GM23338 (cell line): ENCODE measurements around the gene EVX2. TPM values are rescaled to one million over a fixed set of nuclear protein-coding genes. Genes with fewer than 3 reads are reported as not detected.

Experiments used
- ATAC-seq: fragments of 200-7000 bp; cut with Tn5 transposase; 3 replicates; pipeline ENCODE4 v1.9.1; 2020
- DNase-seq: peaks from one replicate; pipeline ENCODE4 v3.0.0-alpha.2; 2015; ENCODE audit warnings: low spot score
- H2AFZ ChIP-seq: fragments of 200-600 bp; sonication (generic); 2 replicates; pipeline ENCODE4 v1.8.0; 2016; ENCODE audit warnings: antibody characterized with exemption, mild to moderate bottlenecking, moderate library complexity
- H3F3A ChIP-seq: fragments of 200-600 bp; sonication (generic); replicated peaks from 2 replicates; pipeline ENCODE4 v1.8.0; 2017; ENCODE audit warnings: antibody characterized with exemption, mixed run types, low read depth
- H3K27ac ChIP-seq: fragments of 200-600 bp; sonication (generic); 2 replicates; pipeline ENCODE4 v1.6.1; 2016; ENCODE audit warnings: low read depth
- H3K27me3 ChIP-seq: fragments of 200-600 bp; sonication (generic); 2 replicates; pipeline ENCODE4 v1.8.0; 2016; ENCODE audit warnings: mild to moderate bottlenecking, mixed run types, moderate library complexity; ENCODE audit not compliant: insufficient read depth
- H3K36me3 ChIP-seq: fragments of 200-600 bp; sonication (generic); 2 replicates; pipeline ENCODE4 v1.8.0; 2016; ENCODE audit warnings: mild to moderate bottlenecking; ENCODE audit not compliant: insufficient read depth
- H3K4me1 ChIP-seq: fragments of 200-600 bp; sonication (generic); 2 replicates; pipeline ENCODE4 v1.8.0; 2016; ENCODE audit warnings: mild to moderate bottlenecking, moderate library complexity; ENCODE audit not compliant: insufficient read depth
- H3K4me2 ChIP-seq: fragments of 200-600 bp; sonication (generic); 2 replicates; pipeline ENCODE4 v1.7.1; 2017; ENCODE audit warnings: mixed run types
- H3K4me3 ChIP-seq: fragments of 200-600 bp; sonication (generic); 2 replicates; pipeline ENCODE4 v1.6.1; 2016; ENCODE audit warnings: mixed run types
- H3K79me2 ChIP-seq: fragments of 200-600 bp; sonication (generic); replicated peaks from 2 replicates; pipeline ENCODE4 v1.8.0; 2017; ENCODE audit warnings: mild to moderate bottlenecking; ENCODE audit not compliant: insufficient read depth
- H3K9me2 ChIP-seq: fragments of 200-600 bp; sonication (generic); 2 replicates; pipeline ENCODE4 v1.8.0; 2017; ENCODE audit not compliant: insufficient read depth
- H4K20me1 ChIP-seq: fragments of 200-600 bp; sonication (generic); replicated peaks from 2 replicates; pipeline ENCODE4 v1.8.0; 2017; ENCODE audit warnings: mild to moderate bottlenecking; ENCODE audit not compliant: insufficient read depth
- H3K27ac Mint-ChIP-seq: 2 replicates; pipeline ENCODE4 v1.8.0; 2020; ENCODE audit warnings: inconsistent platforms, mild to moderate bottlenecking, moderate library complexity, mixed read lengths
- H3K27me3 Mint-ChIP-seq: 3 replicates; pipeline ENCODE4 v1.8.0; 2022; ENCODE audit warnings: low read depth, mild to moderate bottlenecking, moderate library complexity, mixed read lengths, inconsistent platforms; ENCODE audit not compliant: insufficient read depth, poor library complexity
- H3K36me3 Mint-ChIP-seq: 3 replicates; pipeline ENCODE4 v1.8.0; 2021; ENCODE audit warnings: low read depth, mild to moderate bottlenecking, inconsistent platforms, moderate library complexity, mixed read lengths
- H3K4me1 Mint-ChIP-seq: 3 replicates; pipeline ENCODE4 v1.8.0; 2020; ENCODE audit warnings: mild to moderate bottlenecking, inconsistent platforms, mixed read lengths
- H3K4me3 Mint-ChIP-seq: 3 replicates; pipeline ENCODE4 v1.8.0; 2021; ENCODE audit warnings: moderate library complexity, mild to moderate bottlenecking, inconsistent platforms, mixed read lengths
- H3K9me3 Mint-ChIP-seq: 3 replicates; pipeline ENCODE4 v1.8.0; 2020; ENCODE audit warnings: moderate library complexity, mild to moderate bottlenecking, inconsistent platforms, mixed read lengths
- ETS1 ChIP-seq: IDR thresholded peaks from 2 replicates; pipeline ENCODE4 v1.6.1; 2016; ENCODE audit warnings: antibody characterized with exemption
- EZH2 ChIP-seq: fragments of 200-600 bp; sonication (generic); IDR thresholded peaks from one replicate; pipeline ENCODE4 v1.8.0; 2017; ENCODE audit warnings: antibody characterized with exemption, mild to moderate bottlenecking, low read depth; ENCODE audit not compliant: unreplicated experiment
- EZH2phosphoT487 ChIP-seq: fragments of 200-600 bp; sonication (generic); IDR thresholded peaks from one replicate; pipeline ENCODE4 v1.8.1; 2018; ENCODE audit warnings: antibody characterized with exemption; ENCODE audit not compliant: unreplicated experiment
- STAT1 ChIP-seq: IDR thresholded peaks from one replicate; pipeline ENCODE4 v1.6.1; 2016; ENCODE audit warnings: antibody characterized with exemption; ENCODE audit not compliant: unreplicated experiment
- polyA plus RNA-seq: library from polyadenylated mRNA; unstranded; fragments of >200 nt; fragmentation: Nextera tagmentation; extraction: Ambion mirVana; gene quantifications from 2 replicates; pipeline ENCODE4 v1.2.1, GENCODE V29; 2016
- total RNA-seq: library from RNA; depleted of rRNA; stranded (reverse); fragments of >200 nt; shearing (Covaris generic); gene quantifications from 2 replicates; pipeline ENCODE4 v1.2.3, GENCODE V29; 2014

Gene EVX2
- total and polyA plus RNA-seq, 2 experiments from 2014 or later, result 0.03 TPM; not detected in 1

DNA sequence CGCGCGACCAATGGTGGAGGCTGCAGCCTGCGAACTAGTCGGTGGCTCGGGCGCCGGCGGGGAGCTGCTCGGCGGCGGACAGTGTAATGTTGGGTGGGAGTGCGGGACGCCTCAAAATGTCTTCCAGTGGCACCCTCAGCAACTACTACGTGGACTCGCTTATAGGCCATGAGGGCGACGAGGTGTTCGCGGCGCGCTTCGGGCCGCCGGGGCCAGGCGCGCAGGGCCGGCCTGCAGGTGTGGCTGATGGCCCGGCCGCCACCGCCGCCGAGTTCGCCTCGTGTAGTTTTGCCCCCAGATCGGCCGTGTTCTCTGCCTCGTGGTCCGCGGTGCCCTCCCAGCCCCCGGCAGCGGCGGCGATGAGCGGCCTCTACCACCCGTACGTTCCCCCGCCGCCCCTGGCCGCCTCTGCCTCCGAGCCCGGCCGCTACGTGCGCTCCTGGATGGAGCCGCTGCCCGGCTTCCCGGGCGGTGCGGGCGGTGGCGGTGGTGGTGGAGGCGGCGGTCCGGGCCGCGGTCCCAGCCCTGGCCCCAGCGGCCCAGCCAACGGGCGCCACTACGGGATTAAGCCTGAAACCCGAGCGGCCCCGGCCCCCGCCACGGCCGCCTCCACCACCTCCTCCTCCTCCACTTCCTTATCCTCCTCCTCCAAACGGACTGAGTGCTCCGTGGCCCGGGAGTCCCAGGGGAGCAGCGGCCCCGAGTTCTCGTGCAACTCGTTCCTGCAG, 39.1 kb upstream of the EVX2 start, which contains the start of gene HOXD9:
HOXD9 (plus strand) TSS at position 37 of the 728 bp plus-strand sequence; CDS start at position 87, 50 bp downstream.
- Histone ChIP-seq H3K27me3 (peaks cover 100% of the 10 kb centered on the region), H3K4me3 (peak within 1 kb of the TSS; percentile 53), H3K36me3 (no peaks in the 10 kb centered on the region), H3F3A (peaks cover 40% of the 10 kb centered on the region; the same call in 1 of the 2 replicates), H4K20me1 (peaks cover 31% of the 10 kb centered on the region), H3K4me1 (peaks cover 13% of the 10 kb centered on the region), H3K9me2 (no peaks in the 10 kb centered on the region), H3K27ac (no peak within 1 kb of the TSS), H2AFZ (peak within 1 kb of the TSS; percentile 66; the same call in 1 of the 2 replicates), H3K79me2 (no peaks in the 10 kb centered on the region), H3K4me2 (peak within 1 kb of the TSS; percentile 76)
- Mint-ChIP-seq H3K9me3 (peaks cover 12% of the 10 kb centered on the region; the same call in 2 of the 3 replicates), H3K4me1 (peaks cover 14% of the 10 kb centered on the region), H3K27ac (no peak within 1 kb of the TSS), H3K36me3 (peaks cover 3% of the 10 kb centered on the region; the same call in 1 of the 3 replicates), H3K27me3 (peaks cover 99% of the 10 kb centered on the region), H3K4me3 (peak within 1 kb of the TSS; percentile 64)
- ATAC-seq (peak; percentile 51), DNase-seq (no peak)
- TF ChIP-seq ETS1 (no peak), EZH2 (peak; percentile 93), EZH2phosphoT487 (peak; percentile 88)

- H3K79me2 ChIP-seq, result no peaks in the 10 kb centered on the region
These were observed 38.4 kb upstream of the EVX2 start for GRCh38 chr2:176122052-176122682.

More at GRCh38 chr2:176122052-176122682, 38.4 kb upstream of the EVX2 start:
- Histone ChIP-seq H3K9me2 (no peaks in the 10 kb centered on the region), H3K4me1 (peaks cover 13% of the 10 kb centered on the region), H3K4me3 (peak overlapping the region; percentile 53), H3K4me2 (peak overlapping the region; percentile 76), H3K27ac (no peak overlapping the region), H4K20me1 (peaks cover 31% of the 10 kb centered on the region), H3K27me3 (peaks cover 100% of the 10 kb centered on the region), H3K36me3 (no peaks in the 10 kb centered on the region), H2AFZ (peak overlapping the region; percentile 66; the same call in 1 of the 2 replicates), H3F3A (peaks cover 38% of the 10 kb centered on the region; the same call in 1 of the 2 replicates)
- H3K4me3 Mint-ChIP-seq, result peak overlapping the region; percentile 64
- H3K27me3 Mint-ChIP-seq, result peaks cover 99% of the 10 kb centered on the region
- peak; percentile 50 for TF ChIP-seq EZH2
- TF ChIP-seq STAT1, result no peak
- TF ChIP-seq EZH2phosphoT487, result peak; percentile 12
- H3K4me1 Mint-ChIP-seq, result peaks cover 12% of the 10 kb centered on the region
- ATAC-seq (peak; percentile 29), DNase-seq (no peak)
- H3K9me3 Mint-ChIP-seq, result peaks cover 16% of the 10 kb centered on the region
- H3K27ac Mint-ChIP-seq, result no peak overlapping the region
- peaks cover 3% of the 10 kb centered on the region; the same call in 1 of the 3 replicates for H3K36me3 Mint-ChIP-seq
